Measurements from ENCODE around the gene CBR3.
"Not testable (repeated sequence)": the region's sequence is repeated elsewhere in the genome, so short reads cannot be mapped to it uniquely, and the experiment has no call there.

The CBR3 gene

GRCh38 chr21:36134803-36135390, at the start of gene CBR3:
CBR3 (plus strand) TSS chr21:36135079; CDS start chr21:36135193, 114 bp downstream.
- DNase-seq, result no peak

DNA sequence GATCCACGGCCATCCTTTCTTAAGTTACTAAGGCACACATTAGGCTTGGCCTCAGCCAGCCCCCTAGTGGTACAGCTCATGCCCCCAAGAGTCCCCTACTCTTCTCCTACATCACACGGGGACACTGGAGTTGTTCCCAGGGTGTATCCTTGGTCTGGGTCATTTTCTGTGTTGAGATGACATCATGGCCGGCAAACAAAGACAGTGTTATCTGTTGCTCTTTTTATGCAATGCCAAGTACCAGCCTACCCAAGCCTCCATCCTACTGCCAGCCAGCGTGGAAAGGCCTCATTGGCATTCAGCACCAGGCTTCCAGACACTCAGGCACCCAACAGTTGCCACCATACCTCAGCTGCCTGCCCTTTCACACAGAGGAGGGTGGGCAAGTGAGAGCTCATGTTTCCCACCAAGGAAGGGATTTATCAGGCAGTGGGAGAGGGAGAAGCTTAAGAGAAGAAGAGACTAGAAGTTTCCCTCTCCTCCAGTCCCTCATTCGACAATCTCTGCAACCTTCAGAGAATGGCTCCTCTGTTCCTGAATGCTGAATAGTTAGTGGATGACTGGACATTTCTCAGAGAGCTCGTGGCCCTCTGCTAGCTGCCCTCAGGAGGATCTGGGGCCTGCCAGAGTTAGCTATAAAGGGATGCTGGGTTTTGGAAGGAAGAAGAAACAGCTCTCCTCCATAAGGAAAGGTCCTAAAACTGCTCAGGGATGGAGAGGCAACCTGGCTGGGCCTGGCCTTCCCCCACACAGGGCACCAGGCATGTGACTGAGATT, 47.3 kb upstream of the CBR3 start:
- DNase-seq, result no peak

- no peak for DNase-seq
Measured at GRCh38 chr21:36089946-36090345, 44.9 kb upstream of the CBR3 start.

- DNase-seq, result no peak
Measured at GRCh38 chr21:36092681-36093080, 42.2 kb upstream of the CBR3 start.

DNA sequence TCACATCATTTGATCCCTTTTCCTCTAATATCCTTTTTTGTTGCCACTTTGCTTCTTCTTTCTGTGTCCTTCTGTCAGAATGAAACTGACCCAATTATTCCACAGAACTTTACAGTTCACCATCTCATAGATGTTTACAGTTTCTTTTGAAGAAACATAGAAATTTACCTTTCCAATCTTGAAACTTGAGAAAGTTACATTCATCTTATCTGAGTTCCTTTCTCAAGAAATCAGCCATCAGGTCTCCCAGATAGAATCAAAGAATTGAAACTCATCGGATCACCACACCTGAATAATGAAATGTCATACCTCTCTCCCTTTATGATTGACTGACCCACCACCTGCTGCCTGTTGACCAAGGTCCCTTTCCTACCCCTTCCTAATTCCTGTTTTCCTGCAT, 41.4 kb upstream of the CBR3 start:
- DNase-seq, result no peak

DNA sequence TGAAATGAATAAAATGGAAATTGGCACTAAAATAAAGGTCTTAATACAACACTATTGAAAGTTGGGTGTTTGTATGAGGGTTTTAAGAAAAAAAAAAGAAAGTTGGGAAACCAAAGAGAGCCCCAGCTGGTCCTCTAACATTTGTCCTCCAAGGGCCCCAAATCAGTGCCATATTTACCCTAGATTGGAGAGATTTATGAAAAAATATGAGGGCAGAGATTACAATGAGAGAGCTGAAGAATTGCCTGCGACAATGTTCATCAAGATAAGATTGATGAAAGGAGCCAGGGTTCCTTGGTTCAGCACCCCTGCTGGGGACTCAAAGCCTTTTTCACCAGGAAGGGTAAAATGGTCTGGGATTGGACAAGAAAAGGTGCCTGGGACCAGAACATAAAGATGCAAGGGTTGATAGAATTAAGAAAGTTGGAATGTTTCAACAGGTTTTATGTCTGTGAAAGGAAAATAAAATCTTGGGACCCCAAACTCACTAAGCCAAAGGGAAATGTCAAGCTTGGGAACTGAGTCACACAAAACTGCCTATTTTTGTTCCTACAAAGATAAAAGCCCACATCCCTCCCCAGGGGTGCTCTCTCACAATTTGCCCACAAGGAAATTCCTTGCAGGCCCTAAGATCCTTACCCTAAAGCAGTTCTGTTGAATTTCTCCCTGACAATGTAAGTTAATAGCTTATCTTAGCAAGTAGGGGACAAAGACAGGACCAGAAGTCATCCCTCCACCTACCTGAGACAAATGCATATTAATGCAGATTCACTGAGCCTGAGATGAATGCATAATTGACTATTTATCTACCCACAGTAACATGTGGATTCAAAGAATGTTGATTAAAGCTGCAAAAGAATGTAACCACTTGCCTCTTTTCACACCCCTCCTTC, 38.2 kb upstream of the CBR3 start:
- DNase-seq, result no peak

DNA sequence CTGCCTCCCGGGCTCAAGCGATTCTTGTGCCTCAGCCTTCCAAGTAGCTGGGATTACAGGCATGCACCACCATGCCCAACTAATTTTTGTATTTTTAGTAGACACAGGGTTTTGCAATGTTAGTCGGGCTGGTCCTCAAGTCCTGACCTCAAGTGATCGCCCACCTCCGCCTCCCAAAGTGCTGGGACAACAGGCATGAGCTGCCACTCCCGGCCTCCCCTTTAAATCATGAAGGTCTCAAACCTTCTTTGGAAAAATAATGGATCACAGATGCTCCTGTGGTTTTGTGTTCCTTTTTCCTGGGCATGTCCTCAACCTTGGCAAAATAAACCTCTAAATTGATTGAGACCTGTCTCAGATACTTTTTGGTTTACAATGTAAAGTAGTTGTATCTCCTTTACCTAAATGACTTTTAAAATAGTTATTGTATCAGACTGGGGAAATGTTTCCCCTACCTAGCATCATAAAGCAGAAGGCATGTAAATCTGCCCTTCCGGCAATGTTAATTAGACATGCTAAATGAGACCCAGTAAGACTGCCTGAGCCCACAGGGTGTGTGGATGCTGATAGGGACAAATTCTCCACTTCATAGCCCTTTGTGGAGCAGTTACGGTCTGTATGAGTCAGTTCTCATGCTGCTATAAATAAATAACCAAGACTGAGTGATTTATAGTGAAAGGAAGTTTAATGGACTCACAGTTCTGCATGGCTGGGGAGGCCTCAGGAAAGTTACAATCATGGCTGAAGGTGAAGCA, 37.3 kb upstream of the CBR3 start:
- no peak for DNase-seq

DNA sequence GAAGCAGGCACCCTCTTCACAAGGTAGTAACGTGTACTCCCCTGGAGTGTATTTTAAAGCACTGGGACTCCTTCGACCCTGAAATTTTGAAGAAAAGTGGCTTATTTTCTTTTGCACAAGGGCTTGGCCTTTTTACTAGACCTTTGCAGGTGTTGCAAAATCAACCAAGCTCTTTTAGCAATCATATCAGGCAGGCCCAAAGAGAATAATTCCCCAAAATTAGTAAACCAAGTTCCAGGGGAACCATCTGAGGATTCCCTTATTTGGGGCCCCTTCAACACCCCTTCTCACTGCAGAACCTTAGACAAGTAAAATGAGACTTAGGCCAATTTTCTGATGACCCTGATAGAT, 36.7 kb upstream of the CBR3 start:
- no peak for DNase-seq

GRCh38 chr21:36099000-36099399, 35.9 kb upstream of the CBR3 start:
- DNase-seq, result no peak

DNA sequence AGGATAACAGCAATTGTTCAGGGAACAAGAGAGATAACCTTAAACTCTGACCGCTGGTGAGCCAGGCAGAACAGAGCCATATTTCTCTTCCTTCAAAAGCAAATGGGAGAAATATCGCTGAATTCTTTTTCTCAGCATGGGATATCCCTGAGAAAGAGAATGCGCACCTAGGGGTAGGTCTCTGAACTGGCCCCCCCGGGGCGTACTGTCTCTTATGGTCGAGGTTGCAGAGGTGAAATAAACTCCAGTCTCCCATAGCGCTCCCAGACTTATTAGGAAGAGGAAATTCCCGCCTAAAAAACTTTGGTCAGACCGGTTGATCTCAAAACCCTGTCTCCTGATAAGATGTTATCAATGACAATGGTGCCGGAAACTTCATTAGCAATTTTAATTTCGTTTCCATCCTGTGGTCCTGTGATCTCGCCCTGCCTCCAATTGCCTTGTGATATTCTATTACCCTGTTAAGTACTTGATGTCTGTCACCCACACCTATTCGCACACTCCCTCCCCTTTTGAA, 35.1 kb upstream of the CBR3 start:
- DNase-seq, result not testable (repeated sequence)

DNA sequence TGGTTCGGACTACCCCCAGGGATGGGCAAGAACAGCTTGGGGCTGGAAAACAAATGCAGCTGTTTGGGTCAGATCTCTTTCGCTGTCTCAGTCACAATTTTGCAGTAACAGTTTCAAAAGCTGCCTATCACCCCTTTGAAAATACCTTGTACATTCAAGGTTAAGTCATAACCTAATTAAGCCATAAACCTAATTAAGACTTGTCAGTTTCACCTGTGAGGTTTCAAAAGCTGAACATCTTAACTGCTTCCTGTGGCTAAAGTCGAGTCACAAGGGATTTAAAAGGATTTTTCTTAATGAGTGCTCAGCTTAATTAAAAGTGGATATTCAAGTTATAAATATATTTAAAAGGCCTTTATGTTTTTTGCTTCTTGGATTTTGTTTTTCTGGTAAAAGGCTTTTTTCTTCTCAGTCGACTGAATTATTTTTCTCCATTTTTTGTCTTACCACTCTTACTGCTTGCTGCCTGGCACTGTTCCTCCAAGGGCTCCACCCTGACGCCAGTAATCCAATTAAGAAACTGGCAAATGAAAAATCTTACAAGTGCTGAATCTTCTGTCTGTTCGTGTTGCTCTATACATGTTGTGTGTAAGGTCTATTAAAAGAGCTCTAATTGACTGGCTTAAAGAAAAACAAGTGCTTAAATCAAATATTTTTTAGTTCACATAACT, 33.8 kb upstream of the CBR3 start:
- DNase-seq, result no peak

DNA sequence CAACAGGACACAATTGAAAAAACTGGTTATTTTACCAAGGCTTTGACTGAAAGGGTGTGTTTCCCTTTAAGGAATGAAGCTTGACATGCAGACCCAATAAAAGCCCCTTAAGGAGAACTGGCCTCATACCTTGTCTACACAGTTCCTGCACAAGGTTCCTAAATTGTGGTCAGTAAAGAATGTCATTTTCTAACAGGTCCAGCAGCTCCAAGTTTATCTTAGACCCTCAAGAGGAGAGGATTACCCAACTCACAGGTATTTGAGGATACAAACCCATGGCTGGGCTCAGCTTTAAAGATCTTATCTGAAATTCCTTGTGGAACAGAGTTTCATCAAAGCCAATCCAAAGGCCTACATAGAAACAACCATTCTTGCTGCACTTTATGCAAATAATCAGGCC, 31.4 kb upstream of the CBR3 start:
- no peak for DNase-seq

DNA sequence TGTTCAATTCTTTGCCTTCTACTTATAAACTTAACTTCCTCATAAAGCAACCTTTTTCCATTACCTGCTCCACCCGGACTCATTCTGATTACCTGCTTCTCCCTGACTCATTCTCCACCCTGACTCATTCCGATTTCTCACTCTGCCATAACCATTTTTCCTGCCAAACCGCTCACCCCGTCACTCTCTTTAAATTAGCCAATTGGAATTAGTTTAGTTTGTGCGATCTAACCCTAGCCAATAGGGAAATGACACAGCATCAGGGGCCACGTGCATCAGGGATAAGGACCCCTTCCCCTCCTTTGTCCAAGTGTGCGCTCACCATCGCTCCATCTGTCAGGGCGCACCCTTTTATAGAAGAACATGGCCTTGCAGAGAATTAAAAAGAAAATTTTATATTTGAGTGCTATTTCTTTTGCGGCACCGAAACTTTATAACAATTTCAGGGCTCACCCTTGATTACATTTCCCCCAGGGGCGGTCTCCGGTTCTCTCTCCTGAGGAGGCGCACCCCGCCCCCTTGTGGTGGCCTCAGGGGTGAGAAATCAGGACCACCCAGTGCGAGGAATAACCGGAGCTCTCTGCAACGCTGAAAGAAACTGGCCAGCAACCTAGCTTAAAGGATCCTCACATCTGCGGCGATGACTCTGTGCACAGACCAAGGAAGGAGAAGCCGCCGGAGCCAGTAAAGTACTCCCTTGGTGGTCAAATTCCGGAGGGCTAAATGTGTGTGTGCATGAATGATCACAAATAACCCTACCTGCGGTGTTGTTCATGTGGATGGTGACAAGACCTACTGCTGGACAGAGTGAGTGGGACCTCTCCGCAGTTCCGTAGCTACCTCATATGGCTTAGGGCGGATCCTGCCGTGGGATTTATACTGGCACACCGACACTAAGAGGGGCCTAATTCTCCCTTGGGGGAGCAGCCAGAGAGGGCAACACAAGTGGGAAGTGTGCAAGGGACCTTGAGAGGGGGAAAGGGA, 30.3 kb upstream of the CBR3 start:
- DNase-seq, result no peak

DNA sequence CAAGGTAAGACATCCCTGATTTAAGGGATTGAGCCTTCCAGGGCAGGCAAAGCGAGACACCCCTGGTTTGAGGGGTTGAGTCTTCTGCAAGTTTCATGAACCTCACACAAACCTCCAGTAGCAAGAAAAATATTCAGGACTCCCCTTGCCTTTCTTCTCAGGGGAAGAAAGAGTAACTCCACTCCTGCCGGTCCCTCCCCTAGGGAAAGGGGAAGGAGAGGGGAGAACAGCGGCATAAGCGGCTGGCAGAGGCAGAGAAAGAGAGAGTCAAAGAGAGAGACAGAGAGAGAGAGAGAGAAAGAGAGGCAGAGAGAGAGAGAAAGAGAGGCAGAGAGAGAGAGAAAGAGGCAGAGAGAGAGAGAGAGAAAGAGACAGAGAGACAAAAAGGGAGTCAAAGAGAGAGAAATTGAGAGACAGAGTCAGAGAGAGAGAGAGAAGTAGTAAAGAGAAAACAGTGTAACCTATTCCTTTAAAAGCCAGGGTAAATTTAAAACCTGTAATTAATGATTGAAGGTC, 29.5 kb upstream of the CBR3 start:
- no peak for DNase-seq

DNA sequence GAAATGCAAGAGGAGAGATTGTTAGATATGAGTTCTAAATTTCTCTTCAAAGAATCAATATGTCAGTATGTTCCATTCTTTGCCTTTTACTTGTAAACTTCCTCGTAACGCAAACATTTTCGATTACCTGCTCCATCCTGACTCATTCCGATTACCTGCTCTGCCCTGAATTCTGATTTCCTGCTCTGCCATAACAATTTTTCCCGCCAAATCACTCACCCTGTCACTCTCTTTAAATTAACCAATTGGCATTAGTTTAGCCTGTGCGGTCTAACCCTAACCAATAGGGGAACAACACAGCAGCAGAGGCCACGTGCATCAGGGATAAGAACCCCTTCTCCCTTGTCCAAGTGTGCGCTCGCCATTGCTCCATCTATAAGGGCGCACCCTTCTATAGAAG, 25.0 kb upstream of the CBR3 start:
- DNase-seq, result no peak

- no peak for DNase-seq
Measured at GRCh38 chr21:36111238-36111637, 23.6 kb upstream of the CBR3 start.

- DNase-seq, result no peak
Measured at GRCh38 chr21:36113647-36114428, 21.0 kb upstream of the CBR3 start.

DNA sequence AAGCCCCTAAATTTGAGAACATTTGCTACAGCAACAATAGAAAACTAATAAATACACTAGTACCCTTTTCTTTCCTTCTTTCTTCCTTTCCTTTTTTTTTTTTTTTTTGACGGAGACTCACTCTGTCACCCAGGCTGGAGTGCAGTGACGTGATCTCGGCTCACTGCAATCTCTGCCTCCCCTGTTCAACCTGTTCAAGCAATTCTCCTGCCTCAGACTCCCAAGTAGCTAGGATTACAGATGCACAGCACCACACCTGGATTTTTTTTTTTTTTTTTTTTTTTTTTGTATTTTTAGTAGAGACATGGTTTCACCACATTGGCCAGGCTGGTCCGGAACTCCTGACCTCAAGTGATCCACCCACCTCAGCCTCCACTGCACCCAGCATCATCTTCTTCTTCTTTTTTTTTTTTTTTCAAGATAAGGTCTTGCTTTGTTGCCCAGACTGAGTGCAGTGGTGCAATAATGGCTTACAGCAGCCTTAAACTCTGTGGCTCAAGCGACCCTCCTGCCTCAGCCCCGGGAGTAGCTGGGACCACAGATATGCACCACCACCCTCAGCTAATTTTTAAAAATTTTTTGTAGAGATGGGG, 19.6 kb upstream of the CBR3 start:
- no peak for DNase-seq

DNA sequence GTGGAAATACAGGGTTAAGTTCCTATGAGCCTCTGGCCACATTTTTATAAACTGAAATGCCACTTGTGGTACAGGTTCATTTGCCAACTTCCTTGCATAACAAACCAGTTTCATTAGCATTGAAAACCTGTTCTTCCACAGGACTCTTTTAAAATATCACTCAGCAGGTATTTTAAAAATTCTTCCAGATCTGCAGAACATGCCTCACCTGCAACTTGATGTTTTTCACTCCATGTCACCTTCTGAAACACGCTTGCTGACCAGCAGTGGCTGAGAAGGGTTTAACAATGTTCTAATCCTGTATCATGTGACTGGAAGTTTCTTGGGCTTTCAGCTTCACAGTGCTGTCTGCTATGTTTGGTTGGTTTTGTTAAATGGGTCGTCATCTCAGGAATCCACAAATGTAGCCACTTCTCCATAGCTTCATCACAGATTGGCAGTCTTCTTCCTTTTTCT, 17.6 kb upstream of the CBR3 start:
- DNase-seq, result no peak
